CD4-positive, alpha-beta T cell treated with Interleukin-12 subunit alpha and Interleukin-12 subunit beta, for 1 hour (primary cell): ENCODE measurements around the gene SS18L1.

Experiments used
- DNase-seq: peaks from one replicate; pipeline ENCODE4 v3.0.0-alpha.2; 2020

SS18L1 gene

DNA sequence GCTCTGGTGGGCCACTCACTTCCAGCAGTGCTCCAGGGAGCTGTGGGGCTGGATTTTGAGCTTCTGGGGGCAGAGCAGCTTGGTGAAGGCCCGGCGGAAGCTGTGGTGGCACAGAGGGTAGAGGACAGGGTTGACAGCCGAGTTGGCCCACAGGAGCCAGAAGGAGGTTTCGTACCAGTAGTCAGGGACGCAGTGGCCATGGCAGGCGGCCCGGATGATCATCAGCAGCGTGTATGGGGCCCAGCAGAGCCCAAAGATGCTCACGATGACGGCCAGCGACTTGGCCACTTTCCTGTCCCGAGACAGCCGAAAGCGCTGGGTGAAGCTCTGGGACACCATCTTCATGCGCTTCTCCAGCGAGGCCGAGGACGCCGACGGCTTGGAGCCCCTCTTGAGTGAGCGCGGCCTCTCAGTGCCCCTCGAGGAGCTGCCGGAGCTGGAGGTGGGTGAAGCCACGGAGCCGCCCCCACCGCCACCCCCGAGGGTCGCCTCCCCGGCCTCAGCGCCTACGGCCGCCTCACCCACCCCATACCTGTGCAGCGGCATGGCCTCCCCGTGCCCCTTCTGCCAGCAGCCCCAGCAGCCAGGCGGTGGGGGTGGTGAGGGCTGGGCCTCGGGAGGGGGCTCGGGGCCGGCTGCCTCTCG is 72.5 kb downstream of the SS18L1 start:
- no peak for DNase-seq

DNA sequence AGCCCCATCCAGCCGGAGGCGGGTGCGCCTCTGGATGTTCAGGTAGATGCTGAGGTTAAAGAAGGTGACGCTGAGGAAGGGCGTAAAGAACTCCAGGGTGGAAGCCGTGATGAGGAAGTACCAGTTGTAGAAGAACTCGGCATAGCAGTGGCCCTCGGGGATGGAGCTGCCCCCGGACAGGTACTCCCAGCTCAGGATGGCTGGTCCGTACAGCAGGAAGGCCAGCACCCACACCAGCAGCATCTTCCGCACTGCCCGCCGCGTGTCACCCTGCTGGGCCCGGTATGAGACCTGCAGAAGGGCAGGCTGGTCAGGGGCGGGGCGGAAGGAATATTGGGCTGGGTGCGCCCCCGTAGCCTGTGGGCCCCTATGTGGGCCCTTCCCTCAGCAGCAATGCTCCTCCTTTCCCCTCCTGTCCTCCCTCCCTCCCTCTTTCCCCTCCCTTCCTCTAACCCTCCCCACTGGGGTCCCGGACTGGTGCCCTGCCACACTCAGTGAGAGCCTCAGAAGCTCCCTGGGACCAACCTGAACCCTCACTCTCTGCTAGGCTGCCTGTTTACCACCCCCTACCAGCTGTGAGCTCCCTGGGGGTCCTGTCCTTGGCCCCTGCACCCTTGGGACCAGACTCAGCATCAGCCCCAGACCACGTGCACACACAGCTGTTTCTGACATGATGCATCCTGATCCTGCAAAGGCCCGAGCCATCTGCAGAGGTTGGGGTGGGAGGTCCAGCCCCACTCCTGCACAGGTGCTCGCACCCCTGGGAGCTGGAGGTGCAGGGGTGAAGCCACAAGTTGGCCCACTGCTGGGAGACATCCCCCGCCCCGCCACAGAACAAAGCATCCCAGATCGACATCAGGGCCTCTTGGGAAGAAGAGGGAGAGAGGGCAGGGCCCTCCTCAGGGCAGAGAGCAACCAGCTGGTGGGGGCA is 73.3 kb downstream of the SS18L1 start:
- no peak for DNase-seq

DNA sequence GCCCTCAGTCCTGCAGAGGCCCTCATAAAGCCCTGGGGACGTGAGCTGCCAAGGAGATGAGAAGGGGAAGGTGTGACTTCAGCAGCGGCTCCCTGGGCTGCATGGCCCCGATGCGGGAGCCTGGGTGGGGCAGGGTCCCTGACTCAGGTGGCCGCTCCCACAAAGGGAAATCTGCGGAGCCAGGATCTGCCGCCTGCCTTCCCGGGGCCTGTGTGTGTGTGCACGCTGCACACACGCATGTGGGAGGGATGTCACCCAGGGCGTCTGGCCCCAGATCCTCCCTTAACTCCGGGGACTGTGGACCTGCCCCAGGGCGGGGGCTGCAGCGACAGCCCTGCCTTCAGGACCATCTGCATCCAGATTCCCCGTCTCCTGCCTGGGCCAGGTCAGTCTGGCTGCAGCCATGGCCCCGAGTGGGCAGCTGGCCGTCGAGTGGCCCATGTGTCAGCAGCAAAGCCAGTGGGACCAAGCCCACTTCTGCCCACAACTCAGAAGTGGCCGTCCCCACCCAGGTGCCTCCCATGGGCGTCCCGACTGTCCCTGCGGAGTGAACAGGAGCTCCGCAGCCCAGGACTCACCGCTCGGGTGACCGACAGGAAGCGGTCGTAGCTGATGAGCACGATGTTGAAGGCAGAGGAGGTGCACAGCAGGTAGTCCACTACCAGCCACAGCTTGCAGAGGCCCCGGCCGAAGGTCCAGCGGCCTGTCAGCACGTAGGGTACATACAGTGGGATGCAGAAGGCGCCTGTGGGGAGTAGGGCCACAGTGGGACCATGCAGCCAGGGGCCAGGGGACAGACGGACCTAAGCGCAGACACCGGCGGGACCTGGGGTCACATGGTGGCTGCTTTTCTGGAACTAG is 74.6 kb downstream of the SS18L1 start:
- no peak for DNase-seq

DNA sequence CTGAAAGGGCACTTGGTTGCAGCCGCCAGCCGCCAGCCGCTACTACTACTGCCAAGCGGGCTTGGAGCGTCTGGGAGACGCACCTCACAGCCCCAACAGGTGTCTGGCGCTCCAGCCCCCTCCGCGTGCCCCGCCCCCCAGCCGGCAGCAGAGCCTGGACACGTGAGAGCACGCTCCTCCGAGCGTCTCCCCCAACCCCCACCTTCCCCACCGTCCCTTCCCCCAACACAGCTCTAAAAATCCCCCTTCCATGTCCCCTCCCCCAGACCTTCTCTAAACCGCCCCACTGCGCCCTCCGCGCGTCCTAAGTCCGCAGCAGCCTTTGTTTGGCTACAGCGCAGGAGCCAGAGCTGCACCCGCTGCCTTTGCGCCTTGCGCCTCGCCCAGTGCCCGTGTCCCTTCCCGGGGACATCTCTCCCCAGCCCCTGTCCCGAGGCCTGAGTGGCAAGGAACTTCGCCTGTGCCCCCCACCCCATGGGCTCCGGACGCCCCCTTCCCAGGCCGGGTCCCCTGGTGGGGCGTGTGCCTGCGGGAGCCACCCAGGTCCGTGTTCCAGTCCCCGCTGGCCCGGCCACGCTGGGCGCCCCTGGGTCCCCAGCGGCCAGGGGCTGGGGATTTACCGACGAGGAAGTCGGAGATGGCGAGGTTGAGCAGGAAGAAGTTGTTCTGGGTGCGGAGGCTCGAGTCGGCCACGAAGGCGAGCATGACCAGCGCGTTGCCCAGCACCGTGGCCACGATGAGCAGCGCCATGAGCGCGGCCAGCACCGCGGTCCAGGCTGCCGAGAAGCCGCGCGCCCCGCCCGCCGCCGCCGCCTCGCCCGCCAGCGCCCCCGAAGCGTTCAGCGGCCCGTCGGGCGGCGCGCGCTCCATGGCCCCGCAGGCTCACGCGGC is 75.8 kb downstream of the SS18L1 start:
- no peak for DNase-seq

DNA sequence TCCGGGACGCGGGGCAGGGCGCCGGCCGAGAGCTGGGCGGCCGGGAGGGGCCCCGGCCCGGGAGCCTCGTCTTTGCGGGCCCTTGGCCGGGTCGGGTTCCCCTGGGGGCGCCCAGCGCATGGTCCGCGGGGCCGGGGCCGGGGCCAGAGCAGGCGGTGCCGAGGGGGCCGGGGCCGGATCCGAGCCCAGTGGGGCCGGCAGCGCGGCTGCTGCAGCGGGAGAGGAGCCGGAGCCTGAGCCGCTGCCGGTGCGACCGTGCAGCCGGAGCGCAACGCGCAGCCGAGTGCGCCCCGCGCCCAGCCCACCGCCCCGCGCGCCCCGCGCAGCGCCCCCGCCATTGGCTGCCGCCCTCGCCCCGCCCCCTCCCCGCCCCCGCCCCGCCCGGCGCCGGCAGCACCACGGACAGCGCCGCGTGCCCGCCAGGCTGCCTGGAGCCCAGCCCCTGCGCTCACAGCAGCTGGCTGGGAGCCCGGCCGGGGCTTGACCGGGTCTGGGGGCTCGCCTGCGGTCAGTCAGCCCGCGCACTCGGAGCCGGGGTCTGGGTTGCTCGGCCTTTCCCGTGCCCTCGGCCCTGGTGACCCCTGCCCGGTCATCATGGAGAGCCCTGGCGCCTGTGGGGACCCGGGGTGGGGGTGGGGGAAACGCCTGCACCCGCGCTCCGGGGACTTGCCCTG is 76.6 kb downstream of the SS18L1 start, which contains the start of gene HRH3:
Gene HRH3 (minus strand): TSS at position 287 of the 674 bp plus-strand sequence. CDS start 308 bp downstream, outside the sequence.
- peak; percentile 52 for DNase-seq

DNA sequence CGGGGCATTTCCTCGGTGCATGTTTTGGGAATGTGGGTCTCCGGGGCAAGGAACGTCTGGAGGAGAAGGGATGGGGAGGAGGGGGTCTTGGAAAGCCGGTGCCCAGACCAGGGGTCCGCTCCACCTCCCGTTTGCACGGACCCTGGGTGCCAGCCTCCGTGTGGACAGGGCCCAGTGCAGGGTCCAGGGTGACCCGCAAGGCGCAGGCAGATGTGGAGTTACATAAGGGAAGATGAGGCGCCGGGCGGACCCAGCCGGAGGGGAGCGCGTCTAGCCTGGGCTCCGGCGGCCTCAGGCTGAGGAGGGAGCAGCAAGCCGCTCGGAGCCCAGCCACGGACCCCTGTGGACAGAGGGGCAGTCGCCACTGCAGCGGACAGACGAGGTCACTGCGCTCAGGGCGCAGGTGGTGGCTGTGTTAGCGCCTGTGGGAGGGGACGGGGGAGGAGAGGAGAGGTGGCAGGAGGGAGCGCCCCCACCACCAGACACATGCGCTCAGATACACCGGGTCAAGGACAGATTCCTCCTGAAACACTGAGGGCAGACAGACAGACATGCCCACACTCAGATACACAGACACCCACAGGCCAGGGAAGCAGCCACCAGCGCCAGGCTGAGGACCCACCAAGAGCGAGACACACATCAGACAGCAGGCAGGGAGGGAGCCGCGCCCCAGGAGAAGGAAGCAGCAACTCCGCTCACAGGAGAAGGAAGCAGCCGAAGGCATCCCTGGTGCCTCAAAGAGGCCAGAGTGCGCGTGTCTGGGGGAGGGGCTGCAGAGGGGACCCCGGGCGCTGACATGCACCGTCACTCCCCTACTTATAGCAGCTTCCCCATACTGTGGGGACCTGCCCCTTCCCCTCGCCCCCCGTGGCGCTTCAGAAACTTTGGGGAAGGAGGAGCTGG is 77.3 kb downstream of the SS18L1 start:
- no peak for DNase-seq

DNA sequence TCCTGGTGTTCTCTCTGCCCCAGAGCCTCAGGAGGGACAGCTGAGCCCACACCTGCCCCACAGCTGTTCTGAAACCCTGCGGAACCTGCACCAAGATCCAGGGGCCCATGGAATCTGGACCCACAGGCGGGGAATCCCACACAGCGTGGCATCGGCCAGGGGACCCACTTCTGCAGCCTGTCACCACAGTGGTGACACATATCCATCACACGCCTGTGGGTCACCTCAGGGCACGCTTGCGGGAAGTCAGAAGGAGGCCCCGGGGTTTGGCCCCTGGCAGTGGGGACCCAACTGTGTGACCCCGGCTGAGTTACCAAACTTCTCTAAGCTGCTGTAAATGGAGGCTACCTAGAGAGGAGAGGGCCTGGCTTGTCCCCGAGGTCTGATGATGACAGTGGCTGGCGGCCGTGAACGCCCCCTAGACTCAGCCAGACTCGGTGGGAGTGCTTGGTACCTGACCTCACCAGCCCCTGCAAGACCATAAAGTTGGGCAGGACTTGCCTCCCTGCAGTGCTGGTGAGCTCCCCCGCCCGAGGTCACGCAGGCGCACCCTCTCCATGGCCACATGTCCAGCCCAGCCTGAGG is 78.8 kb downstream of the SS18L1 start:
- no peak for DNase-seq

DNA sequence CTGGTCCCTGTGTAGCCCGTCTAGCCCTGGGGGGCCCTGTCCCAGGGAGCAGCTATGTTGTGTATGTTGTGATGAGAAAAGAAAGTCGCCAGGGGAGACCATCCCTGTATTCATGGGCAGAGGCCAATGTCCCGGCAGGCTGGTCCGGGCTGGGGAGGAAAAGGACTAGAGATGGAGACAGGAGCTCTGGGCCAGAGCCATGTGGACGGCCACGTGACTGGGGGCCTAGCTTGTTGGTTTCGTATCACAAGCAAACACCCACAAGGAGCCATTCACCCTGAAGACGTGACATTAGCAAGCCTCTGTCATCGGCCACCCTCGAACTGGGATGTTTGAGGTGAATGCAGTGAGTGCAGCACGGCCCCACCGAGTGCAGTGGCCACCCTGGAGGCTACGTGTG is 79.4 kb downstream of the SS18L1 start:
- no peak for DNase-seq

DNA sequence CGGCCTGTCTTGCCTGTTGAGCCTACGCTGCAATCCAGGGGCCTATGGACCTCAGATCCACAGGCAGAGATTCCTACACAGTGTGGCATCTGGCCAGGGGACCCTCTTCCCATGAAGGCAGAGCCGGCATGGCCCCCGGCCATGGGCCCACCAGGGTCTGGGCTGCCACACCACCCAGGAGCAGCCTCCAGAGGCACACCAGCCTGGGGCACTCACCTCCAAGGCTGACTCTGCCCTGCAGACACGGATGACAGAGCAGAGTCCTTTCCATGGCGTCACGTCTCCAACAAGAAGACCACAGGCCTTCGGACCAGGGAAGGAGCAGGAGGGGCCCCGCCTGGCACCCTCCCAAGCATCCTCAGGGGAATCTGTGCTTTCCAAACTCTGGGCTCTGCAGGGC is 80.0 kb downstream of the SS18L1 start:
- no peak for DNase-seq

DNA sequence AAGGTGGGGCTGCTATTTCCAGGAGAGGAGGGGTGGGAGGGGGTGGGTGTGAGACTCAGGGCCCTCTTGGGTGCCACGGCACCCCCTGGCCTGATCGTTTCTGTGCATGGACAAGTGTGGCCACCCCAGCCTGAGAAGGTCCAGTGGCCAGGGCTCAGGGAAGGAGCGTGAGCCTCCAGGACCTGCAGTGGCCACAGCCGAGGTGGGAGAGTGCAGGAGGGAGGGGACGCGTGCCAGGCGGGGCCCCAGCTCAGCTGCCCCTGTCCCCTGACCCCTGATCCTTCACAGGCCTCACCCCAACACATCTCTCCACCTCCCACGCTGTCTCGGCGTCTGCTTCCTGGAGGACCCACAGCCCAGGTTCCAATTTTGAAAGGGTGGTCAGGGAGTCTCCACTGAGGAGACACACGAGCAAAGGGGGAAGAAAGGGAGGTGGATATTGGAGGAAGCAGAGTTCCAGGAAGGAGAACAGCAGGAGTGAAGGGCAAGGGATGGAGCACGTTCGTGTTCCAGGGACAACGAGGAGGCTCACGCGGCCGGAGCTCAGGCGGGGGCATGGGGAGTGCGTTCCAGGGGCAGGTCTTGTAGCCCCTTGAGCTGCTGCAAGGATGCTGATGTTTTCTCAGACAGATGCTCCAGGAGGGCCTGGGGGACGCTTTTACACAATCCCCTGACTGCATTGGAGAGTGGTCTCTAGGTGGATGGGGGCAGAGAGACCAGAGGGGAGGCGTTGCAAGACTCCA is 80.7 kb downstream of the SS18L1 start:
- no peak for DNase-seq

DNA sequence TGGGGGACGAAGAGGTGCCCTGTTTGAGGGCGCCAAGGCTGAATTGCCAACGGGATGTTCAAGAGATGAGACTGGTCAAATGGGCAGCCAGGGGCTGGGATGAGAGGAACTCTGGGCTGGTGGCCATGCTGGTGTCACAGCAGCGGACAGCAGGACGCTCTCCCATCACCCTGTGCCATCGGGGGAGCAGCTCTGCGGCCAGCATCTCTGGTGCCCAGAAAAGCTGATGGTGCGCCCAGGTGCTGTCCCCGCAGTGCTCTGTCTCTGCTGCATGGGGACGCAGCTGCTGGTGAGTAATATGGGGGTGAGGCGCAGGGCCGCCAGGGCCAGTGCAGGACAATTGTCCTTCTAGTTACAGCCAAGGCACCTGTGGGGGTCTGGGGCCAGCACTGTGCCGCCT is 81.5 kb downstream of the SS18L1 start:
- DNase-seq = no peak

DNA sequence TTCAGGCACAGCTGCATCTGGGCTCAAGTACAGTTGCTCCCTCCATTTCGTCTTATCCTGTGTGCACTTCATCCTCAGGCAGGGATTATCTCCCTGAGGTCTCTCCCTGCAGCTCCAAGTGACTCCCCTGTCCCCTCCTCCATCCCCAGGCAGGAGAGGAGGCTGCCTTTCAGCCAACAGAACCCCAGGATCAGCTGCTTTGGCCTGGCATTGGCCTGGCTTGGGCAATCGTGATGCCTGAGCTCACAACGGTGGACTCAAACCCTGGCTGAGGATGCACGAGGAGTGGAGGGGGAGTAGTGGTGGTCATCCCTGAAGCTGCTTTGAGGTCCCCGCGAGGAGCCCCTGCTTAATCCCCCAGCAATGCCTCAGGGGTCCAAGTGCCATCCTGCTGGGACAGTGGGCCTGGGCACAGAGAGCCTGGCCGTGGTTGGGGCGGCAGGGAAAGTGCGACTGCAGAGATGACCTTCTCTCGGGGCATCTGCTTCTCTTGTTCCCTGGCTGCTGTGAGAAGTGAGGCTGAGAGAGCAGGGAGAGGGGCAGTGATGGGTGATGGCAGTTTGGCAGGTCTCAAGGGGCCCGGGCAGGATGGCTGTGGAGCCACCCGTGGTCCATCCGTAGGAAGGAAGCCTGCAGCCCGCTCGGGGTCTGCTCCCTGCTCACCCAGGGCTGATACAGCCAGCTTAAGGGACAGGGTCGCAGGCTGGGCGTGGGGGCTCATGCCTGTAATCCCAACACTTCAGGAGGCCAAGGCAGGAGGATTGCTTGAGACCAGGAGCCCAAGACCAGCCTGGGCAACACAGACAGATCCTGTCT is 82.5 kb downstream of the SS18L1 start:
- DNase-seq = no peak

DNA sequence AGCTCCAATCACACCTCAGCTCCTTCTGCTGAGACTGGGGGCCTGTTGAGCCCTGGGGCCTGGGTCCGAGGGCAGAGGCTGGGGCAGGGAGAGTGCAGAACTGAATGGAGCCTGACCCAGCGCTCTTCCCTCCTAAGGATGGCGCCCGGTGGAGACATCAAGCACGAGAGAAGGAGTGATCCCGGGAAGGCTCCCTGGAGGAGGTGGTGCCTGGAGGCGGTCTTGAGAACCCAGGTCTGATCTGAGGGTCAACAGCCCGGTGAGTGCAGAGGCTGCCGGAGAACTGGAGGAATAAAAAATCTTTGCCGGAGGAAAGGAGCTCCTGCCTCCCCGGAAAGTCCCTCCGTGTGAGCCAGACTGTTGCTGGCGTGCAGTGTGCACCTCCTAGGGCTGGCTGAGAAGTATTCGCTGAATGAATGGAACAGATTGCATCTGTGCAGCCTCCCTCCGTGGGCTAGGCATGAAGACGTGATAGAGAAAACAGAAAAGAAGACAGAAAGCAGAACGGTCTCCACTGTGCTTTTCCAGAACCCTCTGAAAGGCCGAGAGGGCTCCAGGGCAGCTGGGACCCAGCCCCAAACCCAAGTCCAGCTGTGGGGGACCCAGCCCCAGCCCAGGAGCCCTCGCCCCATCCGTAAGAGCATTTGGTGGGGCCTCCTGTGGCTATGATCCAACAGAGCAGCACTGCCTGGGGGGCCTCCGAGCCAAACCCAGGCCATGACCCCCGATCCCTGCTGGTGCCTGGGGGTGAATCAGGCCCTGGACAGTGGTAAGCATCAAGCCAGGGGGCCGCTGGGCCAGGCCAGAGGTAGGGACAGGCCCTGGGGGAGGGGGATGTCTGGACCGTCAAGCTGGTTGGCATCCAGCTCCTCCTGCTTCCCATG is 83.4 kb downstream of the SS18L1 start:
- DNase-seq = no peak

DNA sequence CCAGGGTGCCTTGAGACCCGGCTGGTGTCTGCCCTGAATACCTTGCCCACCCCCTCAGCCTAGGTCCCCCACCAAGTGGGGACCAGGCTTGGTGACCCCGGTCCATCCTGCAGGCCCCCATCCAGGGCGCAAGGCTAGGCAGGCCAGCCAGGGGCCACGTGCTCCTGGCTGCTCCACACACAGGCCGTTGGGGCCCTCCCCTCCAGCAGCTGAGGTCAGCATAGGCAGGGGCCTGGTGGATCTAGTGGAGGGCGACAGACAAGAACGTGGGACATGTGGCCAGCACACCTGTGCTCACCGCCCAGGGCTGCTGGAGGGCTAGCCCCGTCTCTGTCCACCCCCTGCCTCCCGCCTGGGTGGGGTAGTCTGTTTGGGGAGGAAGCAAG is 84.0 kb downstream of the SS18L1 start:
- DNase-seq = no peak

DNA sequence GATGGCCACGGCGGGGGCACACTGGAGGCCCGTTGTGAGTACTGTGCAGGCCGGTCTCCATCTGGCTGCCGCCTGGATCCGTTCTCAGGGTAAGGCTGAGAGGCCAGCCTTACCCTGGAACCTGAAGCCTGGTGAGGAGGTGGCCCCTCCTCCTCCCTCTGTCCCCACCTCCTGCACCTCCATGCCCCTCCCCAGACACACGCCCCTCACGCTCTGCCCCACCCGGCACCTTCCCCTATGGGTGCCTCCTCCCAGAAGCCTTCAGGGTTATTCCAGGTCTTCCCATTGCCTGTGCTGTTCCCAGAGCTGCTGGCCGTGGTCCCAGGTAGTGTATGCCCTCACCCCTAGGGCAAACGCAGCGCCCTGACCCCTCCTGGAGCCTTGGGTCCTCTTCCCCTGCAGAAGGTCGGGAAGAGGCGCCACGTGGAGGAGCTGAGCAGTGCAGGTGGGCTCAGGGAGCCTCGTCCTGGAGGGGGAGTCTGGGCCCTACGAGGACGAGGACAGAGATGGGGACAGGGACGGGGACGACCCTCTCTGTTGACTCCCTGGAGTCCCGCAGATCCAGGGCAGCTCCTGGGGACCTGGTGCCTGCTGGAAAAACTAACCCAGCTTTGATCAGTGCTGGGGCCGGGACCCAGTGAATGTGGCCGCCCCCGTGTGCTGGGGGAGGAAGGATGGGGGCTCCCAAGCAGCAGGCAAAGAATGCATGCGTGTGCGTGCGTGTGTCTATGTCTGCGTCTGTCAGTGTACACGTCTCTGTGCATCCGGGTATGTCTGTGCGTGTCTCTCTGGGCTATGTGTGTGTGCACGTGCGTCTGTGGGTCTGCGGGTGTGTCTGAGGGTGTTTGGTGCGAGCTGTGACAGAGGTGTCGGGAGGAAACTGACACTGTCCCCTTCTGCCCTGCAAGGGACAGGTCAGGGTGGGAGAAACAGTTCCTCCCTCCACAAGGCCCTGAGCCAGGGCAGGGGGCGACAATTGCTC is 84.7 kb downstream of the SS18L1 start:
- no peak for DNase-seq

DNA sequence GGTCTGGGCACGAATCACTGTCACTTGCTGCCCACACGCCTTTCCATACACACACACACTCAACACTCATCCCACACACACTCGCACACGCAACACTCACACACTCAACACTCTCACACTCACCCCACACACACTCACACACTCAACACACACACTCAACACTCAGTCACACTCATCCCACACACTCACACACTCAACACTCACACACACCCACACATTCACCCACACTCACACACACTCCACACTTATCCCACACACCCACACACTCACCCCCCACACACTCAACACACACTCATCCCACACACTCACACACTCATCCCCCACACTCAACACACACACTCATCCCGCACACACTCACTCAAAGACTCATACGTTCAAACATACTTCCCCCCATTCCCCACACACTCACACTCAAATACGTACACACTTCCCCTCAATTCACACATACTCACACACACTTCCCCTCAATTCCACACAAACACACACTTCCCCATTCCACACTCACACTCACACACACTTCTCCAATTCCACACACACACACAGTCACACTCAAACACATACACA is 85.5 kb downstream of the SS18L1 start:
- DNase-seq = no peak
